ENCODE data around the gene CSF2.

Gene CSF2

GRCh38 chr5:132070460-132071337 is 2.9 kb upstream of the CSF2 start:
- no peak for DNase-seq

- DNase-seq = no peak
Measured at GRCh38 chr5:132071338-132071707, 2.3 kb upstream of the CSF2 start.

GRCh38 chr5:132072070-132072469 is 1.5 kb upstream of the CSF2 start:
- no peak for DNase-seq

GRCh38 chr5:132072528-132072927 is 1.1 kb upstream of the CSF2 start:
- DNase-seq = no peak

- no peak for DNase-seq
Measured at GRCh38 chr5:132074091-132074771, 642 bp downstream of the CSF2 start.

GRCh38 chr5:132074772-132075718 is 1.5 kb downstream of the CSF2 start:
- DNase-seq = no peak

GRCh38 chr5:132075719-132076077 is 2.1 kb downstream of the CSF2 start:
- DNase-seq = no peak

- DNase-seq = no peak
Measured at GRCh38 chr5:132076202-132076830, 2.7 kb downstream of the CSF2 start.

- DNase-seq = no peak
Measured at GRCh38 chr5:132076983-132077382, 3.4 kb downstream of the CSF2 start.

- no peak for DNase-seq
Measured at GRCh38 chr5:132079081-132079480, 5.5 kb downstream of the CSF2 start.

GRCh38 chr5:132079619-132080018 is 6.0 kb downstream of the CSF2 start:
- no peak for DNase-seq

- DNase-seq = no peak
Measured at GRCh38 chr5:132080595-132080994, 7.0 kb downstream of the CSF2 start.

GRCh38 chr5:132081458-132081857 is 7.9 kb downstream of the CSF2 start:
- DNase-seq = no peak

- DNase-seq = no peak
Measured at GRCh38 chr5:132082329-132083023, 8.9 kb downstream of the CSF2 start.

GRCh38 chr5:132083071-132083678 is 9.6 kb downstream of the CSF2 start:
- DNase-seq = no peak

- DNase-seq = no peak
Measured at GRCh38 chr5:132085686-132086085, 12.1 kb downstream of the CSF2 start.

GRCh38 chr5:132086277-132086794 is 12.7 kb downstream of the CSF2 start:
- no peak for DNase-seq

- no peak for DNase-seq
Measured at GRCh38 chr5:132087176-132087575, 13.6 kb downstream of the CSF2 start.

- no peak for DNase-seq
Measured at GRCh38 chr5:132087661-132088060, 14.1 kb downstream of the CSF2 start.

- no peak for DNase-seq
Measured at GRCh38 chr5:132089363-132089762, 15.8 kb downstream of the CSF2 start.

- no peak for DNase-seq
Measured at GRCh38 chr5:132090107-132090506, 16.5 kb downstream of the CSF2 start.

GRCh38 chr5:132093271-132093670 is 19.7 kb downstream of the CSF2 start:
- no peak for DNase-seq

Measured in NCI-H2107 (cell line).